H9 (cell line): ENCODE results near the gene MGME1. TPM values are rescaled to one million over a fixed set of nuclear protein-coding genes. Genes with fewer than 3 reads are reported as not detected.

ENCODE experiments used
- DNase-seq: peaks from one replicate; pipeline ENCODE4 v3.0.0-alpha.2; 2017
- H2AFZ ChIP-seq: one replicate; pipeline ENCODE4 v1.6.1; 2013; ENCODE audit warnings: mild to moderate bottlenecking, low read length, control low read depth, moderate library complexity
- H2AK5ac ChIP-seq: 2 replicates; pipeline ENCODE4 v1.6.1; 2013; ENCODE audit warnings: low read length, control low read depth, mixed read lengths; ENCODE audit not compliant: insufficient read length
- H2BK120ac ChIP-seq: one replicate; pipeline ENCODE4 v1.6.1; 2013; ENCODE audit warnings: low read depth, mild to moderate bottlenecking, low read length, control low read depth, inconsistent platforms; ENCODE audit not compliant: poor library complexity, severe bottlenecking
- H2BK12ac ChIP-seq: 2 replicates; pipeline ENCODE4 v1.6.1; 2013; ENCODE audit warnings: low read length, control low read depth, mixed read lengths, low read depth; ENCODE audit not compliant: insufficient read length
- H2BK15ac ChIP-seq: 2 replicates; pipeline ENCODE4 v1.6.1; 2013; ENCODE audit warnings: low read depth, low read length, control low read depth
- H2BK20ac ChIP-seq: one replicate; pipeline ENCODE4 v1.6.1; 2013; ENCODE audit warnings: low read depth, mild to moderate bottlenecking, low read length, control low read depth, inconsistent platforms; ENCODE audit not compliant: poor library complexity, severe bottlenecking
- H2BK5ac ChIP-seq: 2 replicates; pipeline ENCODE4 v1.6.1; 2013; ENCODE audit warnings: low read length, control low read depth, mixed read lengths; ENCODE audit not compliant: insufficient read length
- H3K14ac ChIP-seq: 2 replicates; pipeline ENCODE4 v1.6.1; 2013; ENCODE audit warnings: low read length, control low read depth; ENCODE audit not compliant: insufficient read depth
- H3K18ac ChIP-seq: 2 replicates; pipeline ENCODE4 v1.6.1; 2013; ENCODE audit warnings: low read depth, mild to moderate bottlenecking, mixed read lengths, low read length, control low read depth; ENCODE audit not compliant: insufficient read length
- H3K23ac ChIP-seq: 2 replicates; pipeline ENCODE4 v1.6.1; 2013; ENCODE audit warnings: low read length, control low read depth, mixed read lengths, low read depth; ENCODE audit not compliant: insufficient read length
- H3K23me2 ChIP-seq: 2 replicates; pipeline ENCODE4 v1.6.1; 2013; ENCODE audit warnings: low read depth, mild to moderate bottlenecking, mixed read lengths, low read length, control low read depth; ENCODE audit not compliant: insufficient read length, poor library complexity, severe bottlenecking
- H3K27ac ChIP-seq: 2 replicates; pipeline ENCODE4 v1.5.1; 2013; ENCODE audit warnings: low read length, control low read depth, mixed read lengths, low read depth; ENCODE audit not compliant: insufficient read length
- H3K27me3 ChIP-seq: 2 replicates; pipeline ENCODE4 v1.6.1; 2013; ENCODE audit warnings: low read length, control low read depth, inconsistent platforms; ENCODE audit not compliant: insufficient read depth
- H3K4ac ChIP-seq: 2 replicates; pipeline ENCODE4 v1.6.1; 2013; ENCODE audit warnings: low read depth, mild to moderate bottlenecking, control low read depth, inconsistent platforms, low read length, moderate library complexity
- H3K4me1 ChIP-seq: 2 replicates; pipeline ENCODE4 v1.6.1; 2013; ENCODE audit warnings: low read length, control low read depth, inconsistent platforms; ENCODE audit not compliant: insufficient read depth
- H3K4me2 ChIP-seq: 2 replicates; pipeline ENCODE4 v1.6.1; 2013; ENCODE audit warnings: low read length, control low read depth, mixed read lengths; ENCODE audit not compliant: insufficient read length, insufficient read depth
- H3K56ac ChIP-seq: 2 replicates; pipeline ENCODE4 v1.6.1; 2013; ENCODE audit warnings: low read depth, mild to moderate bottlenecking, mixed read lengths, low read length, control low read depth; ENCODE audit not compliant: insufficient read length
- H3K79me1 ChIP-seq: 2 replicates; pipeline ENCODE4 v1.6.1; 2013; ENCODE audit warnings: low read depth, mild to moderate bottlenecking, moderate library complexity, low read length, control low read depth, inconsistent platforms; ENCODE audit not compliant: insufficient read depth, poor library complexity, severe bottlenecking
- H3K79me2 ChIP-seq: 2 replicates; pipeline ENCODE4 v1.6.1; 2013; ENCODE audit warnings: low read length, control low read depth, inconsistent platforms; ENCODE audit not compliant: insufficient read depth
- H3K9ac ChIP-seq: 2 replicates; pipeline ENCODE4 v1.6.1; 2013; ENCODE audit warnings: low read length, control low read depth, mixed read lengths; ENCODE audit not compliant: insufficient read length; ENCODE audit errors: extremely low read depth
- H3K9me3 ChIP-seq: one replicate; pipeline ENCODE4 v1.6.1; 2013; ENCODE audit warnings: low read depth, low read length, inconsistent platforms; ENCODE audit not compliant: control insufficient read depth
- H3T11ph ChIP-seq: one replicate; pipeline ENCODE4 v1.6.1; 2013; ENCODE audit warnings: mild to moderate bottlenecking, low read length, control low read depth, inconsistent platforms
- H4K20me1 ChIP-seq: one replicate; pipeline ENCODE4 v1.6.1; 2013; ENCODE audit not compliant: control insufficient read depth, insufficient read length, insufficient read depth
- H4K5ac ChIP-seq: 2 replicates; pipeline ENCODE4 v1.6.1; 2013; ENCODE audit warnings: low read depth, mild to moderate bottlenecking, mixed read lengths, low read length, control low read depth; ENCODE audit not compliant: insufficient read length
- H4K8ac ChIP-seq: replicated peaks from 2 replicates; pipeline ENCODE4 v1.6.1; 2013; ENCODE audit warnings: low read length, control low read depth, mixed read lengths, low read depth; ENCODE audit not compliant: insufficient read length
- H4K91ac ChIP-seq: 2 replicates; pipeline ENCODE4 v1.6.1; 2013; ENCODE audit warnings: low read depth, mild to moderate bottlenecking, moderate library complexity, mixed read lengths, low read length, control low read depth; ENCODE audit not compliant: insufficient read length
- H3K27ac Mint-ChIP-seq, 3 experiments: 2 replicates in 2 of 3; 3 replicates in 1 of 3; pipeline ENCODE4 v1.8.0; 2020 to 2021; ENCODE audit warnings: mixed read lengths in 3 of 3, mild to moderate bottlenecking in 1 of 3, moderate library complexity in 1 of 3
- H3K27me3 Mint-ChIP-seq: 2 replicates; pipeline ENCODE4 v1.8.0; 2021; ENCODE audit warnings: low read depth, mild to moderate bottlenecking, moderate library complexity, mixed read lengths
- H3K36me3 Mint-ChIP-seq, 3 experiments: 2 replicates in 2 of 3; 3 replicates in 1 of 3; pipeline ENCODE4 v1.8.0; 2020 to 2021; ENCODE audit warnings: low read depth in 3 of 3, mixed read lengths in 3 of 3; ENCODE audit not compliant: insufficient read depth in 1 of 3
- H3K4me1 Mint-ChIP-seq, 2 experiments: 2 replicates each; pipeline ENCODE4 v1.8.0; 2020; ENCODE audit warnings: mixed read lengths in 2 of 2
- H3K4me3 Mint-ChIP-seq, 2 experiments: 2 replicates in 1 of 2; 3 replicates in 1 of 2; pipeline ENCODE4 v1.8.0; 2020 to 2021; ENCODE audit warnings: mild to moderate bottlenecking in 2 of 2, mixed read lengths in 2 of 2, moderate library complexity in 1 of 2
- H3K9me3 Mint-ChIP-seq, 2 experiments: 2 replicates in 1 of 2; 3 replicates in 1 of 2; pipeline ENCODE4 v1.8.0; 2020; ENCODE audit warnings: mild to moderate bottlenecking in 2 of 2, mixed read lengths in 2 of 2, moderate library complexity in 1 of 2
- CTCF ChIP-seq: fragments of 200-600 bp; sonication (generic); conservative IDR thresholded peaks from 3 replicates; pipeline ENCODE4 v1.8.0; 2021; ENCODE audit warnings: antibody characterized with exemption, mild to moderate bottlenecking
- WGBS: extraction: QIAGEN DNeasy Blood & Tissue Kit; methylation state at CpG from one replicate; pipeline ENCODE4 v1.1.7; 2013; ENCODE audit warnings: missing lambda C conversion rate, low lambda C conversion rate, mixed read lengths; ENCODE audit not compliant: insufficient read length; ENCODE audit errors: extremely low coverage; 5-methylcytosine and 5-hydroxymethylcytosine counted together
- total RNA-seq: library from RNA; stranded (reverse); gene quantifications from 2 replicates; pipeline ENCODE4 v1.2.1, GENCODE V29; 2021

The MGME1 gene
- total RNA-seq, 1 experiment from 2014 or later, result 48.9 TPM

- Histone ChIP-seq H3K9me3 (no peaks in the 10 kb centered on the region), H4K20me1 (no peaks in the 10 kb centered on the region), H4K91ac (no peak overlapping the region), H2BK15ac (no peak overlapping the region), H3K27me3 (no peaks in the 10 kb centered on the region), H3K9ac (no peak overlapping the region), H3K4me1 (peaks cover 6% of the 10 kb centered on the region; the same call in 1 of the 2 replicates), H2AK5ac (no peak overlapping the region), H2AFZ (no peak overlapping the region), H3K4ac (no peak overlapping the region), H2BK12ac (no peak overlapping the region), H3K56ac (no peak overlapping the region), H3K23me2 (peaks cover 11% of the 10 kb centered on the region), H4K8ac (no peak overlapping the region), H2BK120ac (no peak overlapping the region), H3T11ph (no peak overlapping the region), H3K23ac (no peak overlapping the region), H3K27ac (no peak overlapping the region), H4K5ac (no peak overlapping the region), H2BK5ac (no peak overlapping the region), H3K14ac (no peak overlapping the region), H2BK20ac (no peak overlapping the region), H3K18ac (no peak overlapping the region), H3K79me1 (no peaks in the 10 kb centered on the region), H3K4me2 (no peak overlapping the region), H3K79me2 (peaks cover 91% of the 10 kb centered on the region)
- Mint-ChIP-seq H3K4me1 (peaks cover 82% of the 10 kb centered on the region in 2 experiments), H3K27me3 (no peaks in the 10 kb centered on the region), H3K27ac (0 out of 7 replicates have a peak overlapping the region, but pooled peaks of 1 of the 3 experiments have one; percentile 21), H3K36me3 (peaks cover 31 to 64% (median 55%) of the 10 kb centered on the region in 3 experiments), H3K9me3 (no peaks in the 10 kb centered on the region), H3K4me3 (peak overlapping the region in 1 of 2 experiments; percentile 6; a peak in 2 of 5 replicates)
- WGBS, result no CpG with 5 or more reads among the region's 1 CpG
- TF ChIP-seq CTCF, result no peak
- no peak for DNase-seq
These were observed 7.3 kb upstream of the MGME1 start for GRCh38 chr20:17961587-17961940.
